ENCODE data around the gene HOXD11.

DNA sequence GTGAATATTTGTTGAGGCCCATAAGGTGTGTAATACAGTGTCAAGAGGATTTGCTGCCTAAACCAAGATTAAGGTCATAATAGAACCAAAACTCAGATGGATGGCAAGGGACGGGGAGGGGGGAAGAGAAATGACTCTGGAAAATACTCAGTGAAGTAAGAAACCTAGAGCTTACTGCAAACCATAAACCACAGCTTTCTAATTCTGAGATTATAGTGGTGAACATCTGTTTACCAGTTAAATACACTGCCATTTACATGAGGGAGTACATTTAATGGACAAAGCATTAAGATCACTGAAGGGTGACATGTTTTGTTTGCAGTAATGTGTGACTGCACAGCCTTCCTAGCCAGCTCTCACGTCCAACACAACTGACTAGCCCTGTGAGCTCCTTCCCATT, 43.1 kb upstream of the HOXD11 start:
- TF ChIP-seq, protein P1, sequence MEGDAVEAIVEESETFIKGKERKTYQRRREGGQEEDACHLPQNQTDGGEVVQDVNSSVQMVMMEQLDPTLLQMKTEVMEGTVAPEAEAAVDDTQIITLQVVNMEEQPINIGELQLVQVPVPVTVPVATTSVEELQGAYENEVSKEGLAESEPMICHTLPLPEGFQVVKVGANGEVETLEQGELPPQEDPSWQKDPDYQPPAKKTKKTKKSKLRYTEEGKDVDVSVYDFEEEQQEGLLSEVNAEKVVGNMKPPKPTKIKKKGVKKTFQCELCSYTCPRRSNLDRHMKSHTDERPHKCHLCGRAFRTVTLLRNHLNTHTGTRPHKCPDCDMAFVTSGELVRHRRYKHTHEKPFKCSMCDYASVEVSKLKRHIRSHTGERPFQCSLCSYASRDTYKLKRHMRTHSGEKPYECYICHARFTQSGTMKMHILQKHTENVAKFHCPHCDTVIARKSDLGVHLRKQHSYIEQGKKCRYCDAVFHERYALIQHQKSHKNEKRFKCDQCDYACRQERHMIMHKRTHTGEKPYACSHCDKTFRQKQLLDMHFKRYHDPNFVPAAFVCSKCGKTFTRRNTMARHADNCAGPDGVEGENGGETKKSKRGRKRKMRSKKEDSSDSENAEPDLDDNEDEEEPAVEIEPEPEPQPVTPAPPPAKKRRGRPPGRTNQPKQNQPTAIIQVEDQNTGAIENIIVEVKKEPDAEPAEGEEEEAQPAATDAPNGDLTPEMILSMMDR (IDR thresholded peaks at IDR 0.05) = no peak
- no peak for TF ChIP-seq POLR2A (IDR thresholded peaks at IDR 0.05)

Data from body of pancreas (tissue), 4 donors.